Natural killer cell (primary cell): ENCODE results near the gene SLC39A11. TPM values are rescaled to one million over a fixed set of nuclear protein-coding genes. Genes with fewer than 3 reads are reported as not detected.

Experiments
- ATAC-seq, 3 donors: fragments of 150-1000 bp in 2 of 3; fragments of 200-7000 bp in 1 of 3; cut with Tn5 transposase; 1 replicate in 1 of 3; 2 replicates in 2 of 3; pipeline ENCODE4 v1.10.0; 2021; ENCODE audit warnings: mild to moderate bottlenecking in 2 of 3, moderate library complexity in 2 of 3
- DNase-seq, 2 donors: peaks; one replicate each; pipeline versions ENCODE4 v3.0.0 to v3.0.0-alpha.2; 2013 to 2021; ENCODE audit warnings: mixed read lengths in 1 of 2
- H3K27ac ChIP-seq: one replicate; pipeline ENCODE4 v1.5.1; 2013; ENCODE audit warnings: mild to moderate bottlenecking, low read length
- H3K27me3 ChIP-seq: one replicate; pipeline ENCODE4 v1.6.1; 2013; ENCODE audit warnings: low read length; ENCODE audit not compliant: control insufficient read depth, insufficient read depth
- H3K36me3 ChIP-seq: one replicate; pipeline ENCODE4 v1.6.1; 2013; ENCODE audit warnings: low read length; ENCODE audit not compliant: control insufficient read depth, insufficient read depth
- H3K4me1 ChIP-seq: one replicate; pipeline ENCODE4 v1.6.1; 2013; ENCODE audit warnings: low read length; ENCODE audit not compliant: control insufficient read depth, insufficient read depth
- H3K4me3 ChIP-seq: one replicate; pipeline ENCODE4 v1.5.1; 2013; ENCODE audit warnings: low read length
- H3K9me3 ChIP-seq: one replicate; pipeline ENCODE4 v1.6.1; 2013; ENCODE audit warnings: low read length; ENCODE audit not compliant: control insufficient read depth, insufficient read depth
- H3K27ac Mint-ChIP-seq, 2 donors: one replicate each; pipeline ENCODE4 v1.8.0; 2022; ENCODE audit warnings: mild to moderate bottlenecking in 2 of 2, mixed read lengths in 2 of 2, moderate library complexity in 1 of 2
- H3K27me3 Mint-ChIP-seq, 2 donors: one replicate each; pipeline ENCODE4 v1.8.0; 2022; ENCODE audit warnings: low read depth in 2 of 2, mixed read lengths in 2 of 2
- H3K36me3 Mint-ChIP-seq: one replicate; pipeline ENCODE4 v1.8.0; 2022; ENCODE audit warnings: mixed read lengths
- H3K4me1 Mint-ChIP-seq, 2 donors: one replicate each; pipeline ENCODE4 v1.8.0; 2022; ENCODE audit warnings: mixed read lengths in 2 of 2
- H3K4me3 Mint-ChIP-seq: one replicate; pipeline ENCODE4 v1.8.0; 2022; ENCODE audit warnings: mild to moderate bottlenecking, moderate library complexity, mixed read lengths
- H3K9me3 Mint-ChIP-seq, 2 donors: one replicate each; pipeline ENCODE4 v1.8.0; 2022; ENCODE audit warnings: mixed read lengths in 2 of 2
- WGBS: methylation state at CpG from one replicate; pipeline ENCODE4 v1.1.7; 2013; ENCODE audit warnings: missing lambda C conversion rate; ENCODE audit not compliant: insufficient coverage; 5-methylcytosine and 5-hydroxymethylcytosine counted together
- intact Hi-C: fragments of 100-400 bp; cut with micrococcal nuclease; formaldehyde crosslinking; loops from one replicate; pipeline ENCODE4 v1.14.2; 2022
- total RNA-seq, 4 donors: library from RNA; stranded (reverse); fragments of 120-200 nt in 1 of 4; gene quantifications; one replicate each; pipeline versions ENCODE4 v1.2.3 to v1.2.4, GENCODE V29; 2013 to 2022
- TF ChIP-seq, protein P1 (sequence below): fragments of 200-600 bp; IDR thresholded peaks from one replicate; pipeline ENCODE4 v1.8.0; 2022; ENCODE audit warnings: antibody characterized with exemption

SLC39A11 gene
- total RNA-seq, 3 donors from 2014 or later (not counting 1 experiment from before 2014, with no cell fraction given), result 32.6 to 44.9 (median 39.4) TPM

DNA sequence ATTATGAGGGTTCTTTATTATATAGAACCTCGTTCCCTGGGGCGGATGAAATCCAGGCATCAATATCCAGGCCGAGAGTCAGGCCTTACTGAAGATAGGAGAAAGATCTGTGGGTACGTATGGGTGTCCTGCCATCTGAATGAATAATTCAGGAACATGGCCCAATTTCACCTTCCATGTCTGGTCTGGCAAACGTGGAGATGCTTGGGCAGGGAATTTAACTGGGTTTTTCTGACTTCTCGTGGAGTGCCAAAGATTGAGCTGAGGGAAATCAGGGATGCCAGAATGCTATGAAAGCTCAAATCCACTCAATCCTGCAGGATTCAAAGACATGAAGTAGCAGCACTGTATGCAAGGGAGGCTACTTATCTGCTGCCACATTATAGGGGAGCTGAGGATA lies 302.8 kb downstream of the SLC39A11 start:
- Histone ChIP-seq H3K9me3 (peaks cover 24% of the 10 kb centered on the region), H3K27me3 (no peaks in the 10 kb centered on the region), H3K4me3 (no peak overlapping the region), H3K27ac (no peak overlapping the region), H3K36me3 (no peaks in the 10 kb centered on the region), H3K4me1 (no peaks in the 10 kb centered on the region)
- Mint-ChIP-seq H3K27me3 (no peaks in the 10 kb centered on the region), H3K4me3 (no peak overlapping the region), H3K4me1 (peaks cover 0 to 5% of the 10 kb centered on the region in 2 donors), H3K36me3 (no peaks in the 10 kb centered on the region), H3K27ac (no peak overlapping the region), H3K9me3 (peaks cover 0 to 3% of the 10 kb centered on the region in 2 donors)
- DNase-seq (no peak), ATAC-seq (no peak)
- TF ChIP-seq, protein P1, sequence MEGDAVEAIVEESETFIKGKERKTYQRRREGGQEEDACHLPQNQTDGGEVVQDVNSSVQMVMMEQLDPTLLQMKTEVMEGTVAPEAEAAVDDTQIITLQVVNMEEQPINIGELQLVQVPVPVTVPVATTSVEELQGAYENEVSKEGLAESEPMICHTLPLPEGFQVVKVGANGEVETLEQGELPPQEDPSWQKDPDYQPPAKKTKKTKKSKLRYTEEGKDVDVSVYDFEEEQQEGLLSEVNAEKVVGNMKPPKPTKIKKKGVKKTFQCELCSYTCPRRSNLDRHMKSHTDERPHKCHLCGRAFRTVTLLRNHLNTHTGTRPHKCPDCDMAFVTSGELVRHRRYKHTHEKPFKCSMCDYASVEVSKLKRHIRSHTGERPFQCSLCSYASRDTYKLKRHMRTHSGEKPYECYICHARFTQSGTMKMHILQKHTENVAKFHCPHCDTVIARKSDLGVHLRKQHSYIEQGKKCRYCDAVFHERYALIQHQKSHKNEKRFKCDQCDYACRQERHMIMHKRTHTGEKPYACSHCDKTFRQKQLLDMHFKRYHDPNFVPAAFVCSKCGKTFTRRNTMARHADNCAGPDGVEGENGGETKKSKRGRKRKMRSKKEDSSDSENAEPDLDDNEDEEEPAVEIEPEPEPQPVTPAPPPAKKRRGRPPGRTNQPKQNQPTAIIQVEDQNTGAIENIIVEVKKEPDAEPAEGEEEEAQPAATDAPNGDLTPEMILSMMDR, result no peak
- intact Hi-C loops, result no loop called here
- WGBS, result 92% methylated on average over 6 of the region's 6 CpGs

DNA sequence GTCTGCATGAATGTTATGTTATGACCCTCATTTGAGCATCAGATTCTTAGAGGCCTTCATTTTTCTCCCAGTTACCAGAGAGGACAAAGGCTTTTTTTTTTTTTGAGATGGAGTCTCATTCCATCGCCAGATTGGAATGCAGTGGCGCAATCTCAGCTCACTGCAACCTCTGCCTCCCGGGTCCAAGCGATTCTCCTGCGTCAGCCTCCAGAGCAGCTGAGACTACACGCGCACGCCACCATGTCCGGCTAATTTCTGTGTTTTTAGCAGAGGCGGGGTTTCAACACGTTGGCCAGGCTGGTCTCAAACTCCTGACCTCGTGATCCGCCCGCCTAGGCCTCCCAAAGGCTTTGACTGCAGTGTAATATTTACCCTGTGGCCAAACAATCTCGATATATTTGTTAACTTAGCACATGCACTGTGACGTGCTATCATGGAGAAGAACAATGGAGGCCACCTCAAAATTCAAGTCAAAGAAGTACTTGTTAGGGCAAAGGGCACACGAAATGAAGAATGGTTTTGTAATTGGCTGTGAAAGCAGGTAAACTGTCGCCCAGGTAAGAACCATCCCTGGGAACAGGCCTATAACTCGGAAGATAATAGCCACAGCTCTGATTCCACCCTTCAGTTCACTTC lies 303.4 kb downstream of the SLC39A11 start:
- no peaks in the 10 kb centered on the region for H3K36me3 ChIP-seq
- WGBS, result 95% methylated on average over 19 of the region's 19 CpGs

DNA sequence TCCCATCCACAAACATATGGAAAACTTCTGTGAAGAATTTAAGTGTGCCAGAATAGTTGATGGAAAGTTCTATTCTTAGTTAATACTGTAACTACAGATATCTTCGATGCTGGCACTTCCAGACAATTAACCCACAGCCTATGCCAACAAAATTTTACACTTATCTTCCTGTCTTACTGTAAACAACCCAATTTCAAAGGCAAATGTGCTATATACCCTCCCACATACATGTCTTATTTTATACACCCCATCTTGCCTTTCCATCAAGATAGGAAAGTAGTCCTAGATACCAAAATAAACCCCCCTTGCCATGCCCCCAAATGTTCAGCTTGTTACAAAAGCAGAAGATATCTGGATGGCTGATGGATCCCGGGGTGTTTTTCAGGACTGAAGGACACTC lies 306.3 kb downstream of the SLC39A11 start:
- DNase-seq (no peak), ATAC-seq (no peak)
- no peaks in the 10 kb centered on the region for H3K27me3 ChIP-seq
- H3K4me1 ChIP-seq, result no peaks in the 10 kb centered on the region
- no peaks in the 10 kb centered on the region for H3K27me3 Mint-ChIP-seq
- intact Hi-C loops, result no loop called here
- H3K36me3 ChIP-seq, result no peaks in the 10 kb centered on the region
- no peaks in the 10 kb centered on the region for H3K9me3 ChIP-seq
- H3K4me3 Mint-ChIP-seq, result no peak overlapping the region
- peaks cover 5 to 7% of the 10 kb centered on the region in 2 donors for H3K4me1 Mint-ChIP-seq
- 92% methylated on average over 2 of the region's 2 CpGs for WGBS
- H3K36me3 Mint-ChIP-seq, result no peaks in the 10 kb centered on the region
- TF ChIP-seq, protein P1, result no peak
- no peak overlapping the region for H3K4me3 ChIP-seq
- no peak overlapping the region for H3K27ac Mint-ChIP-seq
- H3K9me3 Mint-ChIP-seq, result no peaks in the 10 kb centered on the region
- H3K27ac ChIP-seq, result no peak overlapping the region

More for the DNA sequence above, 303.4 kb downstream of the SLC39A11 start:
- Histone ChIP-seq H3K27ac (no peak overlapping the region), H3K9me3 (peaks cover 18% of the 10 kb centered on the region), H3K27me3 (no peaks in the 10 kb centered on the region), H3K4me1 (no peaks in the 10 kb centered on the region), H3K4me3 (no peak overlapping the region)
- Mint-ChIP-seq H3K27me3 (no peaks in the 10 kb centered on the region), H3K4me1 (peaks cover 0 to 5% of the 10 kb centered on the region in 2 donors), H3K36me3 (no peaks in the 10 kb centered on the region), H3K27ac (no peak overlapping the region), H3K9me3 (no peaks in the 10 kb centered on the region), H3K4me3 (no peak overlapping the region)
- intact Hi-C loops, result no loop called here
- TF ChIP-seq, protein P1, result no peak
- DNase-seq (no peak), ATAC-seq (no peak)
